MM.1S (cell line): ENCODE data around the gene FAM47E.
"Not testable (repeated sequence)": the region's sequence is repeated elsewhere in the genome, so short reads cannot be mapped to it uniquely, and the experiment has no call there.

ENCODE experiments used
- DNase-seq: peaks from one replicate; pipeline ENCODE4 v3.0.0-alpha.2; 2015
- H2AFZ ChIP-seq: fragments of 300-600 bp; sonication (generic); 2 replicates; pipeline ENCODE4 v1.6.0; 2016; ENCODE audit warnings: antibody characterized with exemption, low read length
- H3F3A ChIP-seq: fragments of 300-600 bp; sonication (generic); 2 replicates; pipeline ENCODE4 v1.6.1; 2016; ENCODE audit warnings: mild to moderate bottlenecking, antibody characterized with exemption, low read length, moderate library complexity, mixed read lengths; ENCODE audit not compliant: insufficient read depth
- H3K27ac ChIP-seq: fragments of 300-600 bp; sonication (generic); 2 replicates; pipeline ENCODE4 v1.5.1; 2016; ENCODE audit warnings: mild to moderate bottlenecking, low read length
- H3K27me3 ChIP-seq: fragments of 300-600 bp; sonication (generic); replicated peaks from 2 replicates; pipeline ENCODE4 v1.6.0; 2016; ENCODE audit warnings: low read length; ENCODE audit not compliant: insufficient read depth
- H3K36me3 ChIP-seq: fragments of 300-600 bp; sonication (generic); replicated peaks from 2 replicates; pipeline ENCODE4 v1.6.1; 2016; ENCODE audit warnings: mild to moderate bottlenecking, low read length, mixed read lengths; ENCODE audit not compliant: insufficient read depth
- H3K4me1 ChIP-seq: fragments of 300-600 bp; sonication (generic); 2 replicates; pipeline ENCODE4 v1.6.1; 2016; ENCODE audit warnings: low read length, mixed read lengths
- H3K4me2 ChIP-seq: fragments of 300-600 bp; sonication (generic); 2 replicates; pipeline ENCODE4 v1.6.0; 2016; ENCODE audit warnings: low read depth, low read length
- H3K4me3 ChIP-seq: fragments of 300-600 bp; sonication (generic); 2 replicates; pipeline ENCODE4 v1.5.1; 2016; ENCODE audit warnings: low read length, mixed read lengths
- H3K79me2 ChIP-seq: fragments of 300-600 bp; sonication (generic); 2 replicates; pipeline ENCODE4 v1.6.1; 2016; ENCODE audit warnings: mixed run types, low read length, mixed read lengths
- H3K9ac ChIP-seq: fragments of 300-600 bp; sonication (generic); 2 replicates; pipeline ENCODE4 v1.6.1; 2016; ENCODE audit warnings: low read length, mixed read lengths
- H3K9me2 ChIP-seq: fragments of 300-600 bp; sonication (generic); replicated peaks from 2 replicates; pipeline ENCODE4 v1.6.1; 2016; ENCODE audit warnings: mild to moderate bottlenecking, low read length, mixed read lengths; ENCODE audit not compliant: insufficient read depth
- H3K9me3 ChIP-seq: fragments of 300-600 bp; sonication (generic); replicated peaks from 2 replicates; pipeline ENCODE4 v1.6.1; 2016; ENCODE audit warnings: mild to moderate bottlenecking, low read length, mixed read lengths; ENCODE audit not compliant: insufficient read depth
- H4K20me1 ChIP-seq: fragments of 300-600 bp; sonication (generic); 2 replicates; pipeline ENCODE4 v1.6.1; 2016; ENCODE audit warnings: mild to moderate bottlenecking, low read length, moderate library complexity, mixed read lengths; ENCODE audit not compliant: insufficient read depth
- CTCF ChIP-seq: fragments of 300-600 bp; sonication (generic); IDR thresholded peaks from 2 replicates; pipeline ENCODE4 v1.5.1; 2016; ENCODE audit warnings: antibody characterized with exemption, low read length, mixed read lengths
- EZH2 ChIP-seq: fragments of 300-600 bp; sonication (generic); optimal IDR thresholded peaks from 2 replicates; pipeline ENCODE3; 2017; ENCODE audit warnings: low read depth, mild to moderate bottlenecking, antibody characterized with exemption, low read length, mixed read lengths
- EZH2phosphoT487 ChIP-seq: fragments of 300-600 bp; sonication (generic); IDR thresholded peaks from 2 replicates; pipeline ENCODE4 v1.6.1; 2018; ENCODE audit warnings: antibody characterized with exemption, low read length

FAM47E gene

DNA sequence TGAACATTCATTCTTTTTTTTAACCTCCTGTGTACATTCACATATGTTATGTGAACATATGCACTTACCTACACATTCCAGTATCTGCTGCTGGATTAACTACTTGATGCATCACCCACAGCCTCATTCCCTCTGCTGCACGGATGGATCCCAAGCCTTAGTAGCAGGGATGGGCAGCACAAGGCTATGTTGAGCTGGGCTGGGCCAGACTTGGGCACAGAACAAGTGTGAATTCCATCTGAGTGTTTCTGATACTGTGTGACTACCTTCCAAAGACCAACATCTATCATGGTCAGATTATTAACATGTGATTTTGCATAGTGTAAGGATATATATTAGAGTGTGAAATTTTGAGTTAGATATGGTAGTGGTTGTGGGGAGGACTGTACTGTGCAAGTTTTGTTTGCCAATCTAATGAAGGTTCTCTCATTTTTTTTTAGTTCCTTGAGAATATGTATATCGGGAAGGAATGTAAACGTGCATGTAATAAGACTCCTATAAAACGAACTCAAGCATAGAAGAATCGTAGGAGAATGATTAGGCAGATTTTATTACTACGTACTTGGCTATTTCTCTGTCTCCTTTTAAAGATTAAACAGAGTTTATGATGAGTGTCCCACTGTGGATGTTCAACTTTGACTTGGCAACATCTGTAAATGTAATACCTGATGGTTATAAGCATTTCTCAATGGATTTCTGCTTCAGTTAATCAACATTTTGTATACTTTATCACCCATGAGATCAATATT is 31.6 kb downstream of the FAM47E start:
- Histone ChIP-seq H3K36me3 (no peaks in the 10 kb centered on the region), H3K79me2 (no peaks in the 10 kb centered on the region), H3K9me3 (no peaks in the 10 kb centered on the region), H3K4me1 (no peaks in the 10 kb centered on the region), H3K27me3 (no peaks in the 10 kb centered on the region), H3F3A (no peaks in the 10 kb centered on the region), H3K4me2 (no peak overlapping the region), H3K4me3 (no peak overlapping the region), H3K27ac (no peak overlapping the region), H3K9ac (no peak overlapping the region), H4K20me1 (no peaks in the 10 kb centered on the region), H2AFZ (no peak overlapping the region), H3K9me2 (no peaks in the 10 kb centered on the region)
- no peak for TF ChIP-seq EZH2phosphoT487
- no peak for TF ChIP-seq CTCF
- no peak for TF ChIP-seq EZH2
- DNase-seq: no peak

GRCh38 chr4:76283900-76284299 is 32.4 kb downstream of the FAM47E start:
- Histone ChIP-seq H3K9ac (no peak overlapping the region), H3K4me2 (no peak overlapping the region), H3K27ac (no peak overlapping the region), H3K27me3 (no peaks in the 10 kb centered on the region), H3K9me2 (no peaks in the 10 kb centered on the region), H3K36me3 (no peaks in the 10 kb centered on the region), H3K4me1 (no peaks in the 10 kb centered on the region), H3K4me3 (no peak overlapping the region), H4K20me1 (no peaks in the 10 kb centered on the region), H3K9me3 (no peaks in the 10 kb centered on the region), H3K79me2 (no peaks in the 10 kb centered on the region), H2AFZ (no peak overlapping the region), H3F3A (no peaks in the 10 kb centered on the region)
- no peak for TF ChIP-seq CTCF
- DNase-seq: no peak

DNA sequence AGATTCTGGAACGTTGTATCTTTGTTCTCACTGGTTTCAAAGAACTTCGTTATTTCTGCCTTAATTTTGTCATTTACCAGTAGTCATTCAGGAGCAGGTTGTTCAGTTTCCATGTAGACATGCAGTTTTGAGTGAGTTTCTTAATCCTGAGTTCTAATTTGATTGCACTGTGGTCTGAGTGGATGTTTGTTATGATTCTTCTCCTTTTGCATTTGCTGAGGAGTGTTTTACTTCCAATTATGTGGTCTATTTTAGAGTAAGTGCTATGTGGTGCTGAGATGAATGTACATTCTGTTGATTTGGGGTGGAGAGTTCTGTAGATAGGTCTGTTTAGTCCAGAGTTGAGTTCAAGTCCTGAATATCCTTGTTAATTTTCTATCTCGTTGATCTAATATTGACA is 36.3 kb downstream of the FAM47E start:
- H2AFZ ChIP-seq, H3F3A ChIP-seq, H3K9me3 ChIP-seq, H3K27me3 ChIP-seq, H3K79me2 ChIP-seq, H4K20me1 ChIP-seq, H3K9me2 ChIP-seq, H3K27ac ChIP-seq, H3K4me2 ChIP-seq, H3K4me3 ChIP-seq, H3K9ac ChIP-seq, DNase-seq, H3K4me1 ChIP-seq, H3K36me3 ChIP-seq: not testable (repeated sequence)

GRCh38 chr4:76292730-76293129 is 41.2 kb downstream of the FAM47E start:
- Histone ChIP-seq H2AFZ (no peak overlapping the region), H4K20me1 (no peaks in the 10 kb centered on the region), H3K4me1 (peaks cover 4% of the 10 kb centered on the region; the same call in 1 of the 2 replicates), H3K79me2 (no peaks in the 10 kb centered on the region), H3K9me2 (no peaks in the 10 kb centered on the region), H3K4me3 (no peak overlapping the region), H3K27ac (no peak overlapping the region), H3K9me3 (no peaks in the 10 kb centered on the region), H3K27me3 (no peaks in the 10 kb centered on the region), H3K9ac (no peak overlapping the region), H3K4me2 (no peak overlapping the region), H3F3A (no peaks in the 10 kb centered on the region), H3K36me3 (no peaks in the 10 kb centered on the region)
- no peak for DNase-seq
- no peak for TF ChIP-seq CTCF
- no peak for TF ChIP-seq EZH2phosphoT487
